ENCODE data around the gene ASPG. TPM values are rescaled to one million over a fixed set of nuclear protein-coding genes. Genes with fewer than 3 reads are reported as not detected.

Gene ASPG
- polyA plus RNA-seq, 1 experiment = not detected

- ChIA-PET CTCF (no interaction called here), POLR2A (no interaction called here)
- Histone ChIP-seq H3K4me3 (ENCODE audit: low read depth, low read length) (no peak overlapping the region), H3K9me3 (ENCODE audit: control insufficient read depth, insufficient read depth, low read length) (no peaks in the 10 kb centered on the region; the same call in 1 of the 2 replicates), H3K27me3 (ENCODE audit: control insufficient read depth, insufficient read depth, low read length) (peaks cover 10% of the 10 kb centered on the region), H3K27ac (ENCODE audit: low read depth, low read length) (no peak overlapping the region)
- DNase-seq (ENCODE audit: low read depth, low spot score) = no peak
- no peak for TF ChIP-seq CTCF (IDR thresholded peaks at IDR 0.05; ENCODE audit: low read depth, low read length)
Observed at GRCh38 chr14:104118006-104118844, 32.7 kb downstream of the ASPG start.

GRCh38 chr14:104119119-104119487 is 33.6 kb downstream of the ASPG start:
- CTCF ChIA-PET = no interaction called here
- H3K27ac ChIP-seq (ENCODE audit: low read depth, low read length) = no peak overlapping the region
- POLR2A ChIA-PET = no interaction called here

GRCh38 chr14:104119488-104120251 is 34.2 kb downstream of the ASPG start:
- POLR2A ChIA-PET = no interaction called here
- no peak for DNase-seq (ENCODE audit: low read depth, low spot score)
- Histone ChIP-seq H3K27me3 (ENCODE audit: control insufficient read depth, insufficient read depth, low read length) (peaks cover 10% of the 10 kb centered on the region), H3K27ac (ENCODE audit: low read depth, low read length) (no peak overlapping the region), H3K9me3 (ENCODE audit: control insufficient read depth, insufficient read depth, low read length) (no peaks in the 10 kb centered on the region; the same call in 1 of the 2 replicates), H3K4me3 (ENCODE audit: low read depth, low read length) (no peak overlapping the region)
- CTCF ChIA-PET = no interaction called here
- no peak for TF ChIP-seq CTCF (IDR thresholded peaks at IDR 0.05; ENCODE audit: low read depth, low read length)

More at GRCh38 chr14:104119119-104119487, 33.6 kb downstream of the ASPG start:
- TF ChIP-seq CTCF (IDR thresholded peaks at IDR 0.05; ENCODE audit: low read depth, low read length) = no peak
- DNase-seq (ENCODE audit: low read depth, low spot score) = no peak
- Histone ChIP-seq H3K9me3 (ENCODE audit: control insufficient read depth, insufficient read depth, low read length) (no peaks in the 10 kb centered on the region; the same call in 1 of the 2 replicates), H3K27me3 (ENCODE audit: control insufficient read depth, insufficient read depth, low read length) (peaks cover 10% of the 10 kb centered on the region), H3K4me3 (ENCODE audit: low read depth, low read length) (no peak overlapping the region)

- Histone ChIP-seq H3K27ac (ENCODE audit: low read depth, low read length) (no peak overlapping the region), H3K9me3 (ENCODE audit: control insufficient read depth, insufficient read depth, low read length) (no peaks in the 10 kb centered on the region; the same call in 1 of the 2 replicates), H3K4me3 (ENCODE audit: low read depth, low read length) (no peak overlapping the region), H3K27me3 (ENCODE audit: control insufficient read depth, insufficient read depth, low read length) (peaks cover 10% of the 10 kb centered on the region)
- POLR2A ChIA-PET = no interaction called here
- CTCF ChIA-PET = no interaction called here
- DNase-seq (ENCODE audit: low read depth, low spot score) = no peak
- no peak for TF ChIP-seq CTCF (IDR thresholded peaks at IDR 0.05; ENCODE audit: low read depth, low read length)
Observed at GRCh38 chr14:104120281-104120741, 34.8 kb downstream of the ASPG start.

GRCh38 chr14:104121142-104121541 is 35.6 kb downstream of the ASPG start:
- CTCF ChIA-PET = no interaction called here
- TF ChIP-seq CTCF (IDR thresholded peaks at IDR 0.05; ENCODE audit: low read depth, low read length) = no peak
- no peak overlapping the region for H3K4me3 ChIP-seq (ENCODE audit: low read depth, low read length)
- no peak overlapping the region for H3K27ac ChIP-seq (ENCODE audit: low read depth, low read length)
- peaks cover 6% of the 10 kb centered on the region for H3K27me3 ChIP-seq (ENCODE audit: control insufficient read depth, insufficient read depth, low read length)
- POLR2A ChIA-PET = no interaction called here
- DNase-seq (ENCODE audit: low read depth, low spot score) = no peak
- H3K9me3 ChIP-seq (ENCODE audit: control insufficient read depth, insufficient read depth, low read length) = no peaks in the 10 kb centered on the region; the same call in 1 of the 2 replicates
